ENCODE data around the gene LIPJ.

DNA sequence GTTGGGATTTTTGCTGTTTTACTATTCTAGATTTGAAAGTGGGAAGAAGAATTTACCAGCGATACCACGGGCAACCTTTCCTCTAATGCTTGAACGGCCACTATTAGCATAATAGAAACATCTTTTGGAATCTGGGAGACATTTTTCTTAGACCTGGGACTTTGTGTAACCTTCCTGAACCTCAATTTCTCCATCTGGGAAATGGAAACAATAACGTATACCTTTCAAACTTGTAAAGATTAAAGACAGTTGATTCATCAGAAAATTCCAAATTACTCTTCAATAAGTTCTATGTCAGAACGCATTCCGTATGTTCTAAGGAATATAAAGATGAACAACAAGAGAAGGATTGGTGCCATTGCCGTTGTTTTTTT is 3.0 kb upstream of the LIPJ start:
- TF ChIP-seq SIN3A (IDR thresholded peaks at IDR 0.05; ENCODE audit: borderline replicate concordance, insufficient read depth, low read length) (no peak), FOXP2 (optimal IDR thresholded peaks at IDR 0.05; ENCODE audit: borderline replicate concordance, extremely low read depth, extremely low read length, insufficient read depth) (no peak), POLR2AphosphoS5 (IDR thresholded peaks at IDR 0.05; ENCODE audit: low read depth, low read length) (no peak), TAF1 (IDR thresholded peaks at IDR 0.05; ENCODE audit: borderline replicate concordance, insufficient read depth, low read length) (no peak)
